ENCODE results near the gene USP19. TPM values are rescaled to one million over a fixed set of nuclear protein-coding genes. Genes with fewer than 3 reads are reported as not detected.

USP19 gene
- polyA plus RNA-seq, 3 donors, result 18.4 to 55.7 (median 24.1) TPM

DNA sequence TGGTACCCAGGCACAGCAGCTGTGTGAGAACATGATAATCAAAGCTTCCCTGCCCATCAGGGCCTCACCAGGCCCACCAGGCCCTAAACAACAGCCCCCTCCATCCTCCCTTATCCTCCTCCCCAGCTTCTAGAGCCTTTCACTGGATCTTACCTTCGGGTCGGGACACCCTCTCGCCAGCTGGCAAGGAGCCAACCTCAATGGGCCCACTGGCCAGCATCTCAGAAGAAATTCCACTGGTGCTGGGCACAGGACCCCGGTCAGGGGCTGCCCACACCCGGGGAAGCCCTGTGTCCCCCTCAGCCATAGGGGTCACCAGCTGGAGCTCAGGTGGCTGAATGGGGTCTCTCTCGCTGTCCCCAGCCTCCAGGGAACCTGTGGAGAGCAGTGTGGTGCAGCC is 9.3 kb downstream of the USP19 start:
- WGBS (ENCODE audit: insufficient coverage), result 98% methylated on average over 6 of the region's 6 CpGs
- no peak overlapping the region for H3K4me3 ChIP-seq (replicated peaks in 1 of 3; ENCODE audit: low read depth in 2 of 3, low read length in 3 of 3)
- TF ChIP-seq, protein P1, sequence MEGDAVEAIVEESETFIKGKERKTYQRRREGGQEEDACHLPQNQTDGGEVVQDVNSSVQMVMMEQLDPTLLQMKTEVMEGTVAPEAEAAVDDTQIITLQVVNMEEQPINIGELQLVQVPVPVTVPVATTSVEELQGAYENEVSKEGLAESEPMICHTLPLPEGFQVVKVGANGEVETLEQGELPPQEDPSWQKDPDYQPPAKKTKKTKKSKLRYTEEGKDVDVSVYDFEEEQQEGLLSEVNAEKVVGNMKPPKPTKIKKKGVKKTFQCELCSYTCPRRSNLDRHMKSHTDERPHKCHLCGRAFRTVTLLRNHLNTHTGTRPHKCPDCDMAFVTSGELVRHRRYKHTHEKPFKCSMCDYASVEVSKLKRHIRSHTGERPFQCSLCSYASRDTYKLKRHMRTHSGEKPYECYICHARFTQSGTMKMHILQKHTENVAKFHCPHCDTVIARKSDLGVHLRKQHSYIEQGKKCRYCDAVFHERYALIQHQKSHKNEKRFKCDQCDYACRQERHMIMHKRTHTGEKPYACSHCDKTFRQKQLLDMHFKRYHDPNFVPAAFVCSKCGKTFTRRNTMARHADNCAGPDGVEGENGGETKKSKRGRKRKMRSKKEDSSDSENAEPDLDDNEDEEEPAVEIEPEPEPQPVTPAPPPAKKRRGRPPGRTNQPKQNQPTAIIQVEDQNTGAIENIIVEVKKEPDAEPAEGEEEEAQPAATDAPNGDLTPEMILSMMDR (IDR thresholded peaks at IDR 0.05), result no peak
- H3K4me1 Mint-ChIP-seq, result no peaks in the 10 kb centered on the region
- H3K36me3 Mint-ChIP-seq, result peaks cover 79 to 91% of the 10 kb centered on the region in 2 donors
- no peak overlapping the region for H3K9ac ChIP-seq (ENCODE audit: insufficient read depth, low read length, poor library complexity, severe bottlenecking)
- H3K4me1 ChIP-seq (ENCODE audit: control insufficient read depth in 1 of 2, insufficient read depth in 2 of 2, low read length in 2 of 2), result no peaks in the 10 kb centered on the region
- H3K27me3 ChIP-seq (ENCODE audit: control insufficient read depth in 2 of 2, insufficient read depth in 2 of 2, low read length in 2 of 2), result no peaks in the 10 kb centered on the region
- no peaks in the 10 kb centered on the region for H3K9me3 ChIP-seq (replicated peaks in 1 of 2; ENCODE audit: control insufficient read depth in 1 of 2, insufficient read depth in 1 of 2, low read length in 2 of 2)
- H3K36me3 ChIP-seq (replicated peaks in 1 of 2; ENCODE audit: control insufficient read depth in 1 of 2, insufficient read depth in 2 of 2, low read length in 2 of 2), result peaks cover 83 to 91% of the 10 kb centered on the region in 2 donors
- no peak overlapping the region for H3K4me2 ChIP-seq (replicated peaks; ENCODE audit: extremely low read depth, low read length, poor library complexity, severe bottlenecking)
- H3K27ac Mint-ChIP-seq, result no peak overlapping the region
- no peak overlapping the region for H3K4me3 Mint-ChIP-seq
- no peaks in the 10 kb centered on the region for H3K9me3 Mint-ChIP-seq
- H2AFZ ChIP-seq (ENCODE audit: insufficient read depth, low read depth, low read length, poor library complexity, severe bottlenecking), result no peak overlapping the region
- no peaks in the 10 kb centered on the region for H3K27me3 Mint-ChIP-seq (ENCODE audit: low read depth in 3 of 3)
- DNase-seq, result no peak
- H3K79me2 ChIP-seq (ENCODE audit: insufficient read depth, low read length), result no peaks in the 10 kb centered on the region
- no peaks in the 10 kb centered on the region for H4K20me1 ChIP-seq (ENCODE audit: insufficient read depth, low read length)
- H3K27ac ChIP-seq (ENCODE audit: low read depth in 1 of 2, low read length in 2 of 2), result no peak overlapping the region
- intact Hi-C loops (cut with micrococcal nuclease), result no loop called here

DNA sequence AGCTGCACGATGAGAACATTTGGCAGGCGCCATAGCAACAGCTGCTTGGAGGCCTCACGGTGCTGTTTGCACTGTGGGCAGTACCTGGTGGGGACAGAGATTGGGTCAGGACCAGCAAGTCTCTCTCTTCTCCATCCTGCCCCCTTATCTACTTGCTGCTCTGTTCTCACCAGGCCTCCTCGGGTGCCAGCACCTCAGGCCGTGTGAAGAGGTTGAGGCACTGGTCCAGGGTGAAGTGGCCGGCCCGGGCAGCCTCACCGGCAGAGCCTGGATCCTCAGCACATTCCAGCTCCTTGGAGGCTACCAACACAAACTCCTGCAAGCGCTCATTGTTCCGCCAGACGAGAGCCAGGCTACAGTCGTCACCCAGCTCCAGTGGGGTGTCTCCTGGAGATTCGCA is 9.8 kb downstream of the USP19 start:
- peaks cover under 1% of the 10 kb centered on the region for H3K4me1 Mint-ChIP-seq
- H3K27ac Mint-ChIP-seq, result peak overlapping the region in 2 of 7 donors; percentile 40 to 62
- H3K27me3 Mint-ChIP-seq (ENCODE audit: low read depth in 3 of 3), result no peaks in the 10 kb centered on the region
- no peak overlapping the region for H3K27ac ChIP-seq (ENCODE audit: low read depth in 1 of 2, low read length in 2 of 2)
- no peak overlapping the region for H3K4me3 ChIP-seq (replicated peaks in 1 of 3; ENCODE audit: low read depth in 2 of 3, low read length in 3 of 3)
- 97% methylated on average over 9 of the region's 13 CpGs for WGBS (ENCODE audit: insufficient coverage)
- no peaks in the 10 kb centered on the region for H4K20me1 ChIP-seq (ENCODE audit: insufficient read depth, low read length)
- H2AFZ ChIP-seq (ENCODE audit: insufficient read depth, low read depth, low read length, poor library complexity, severe bottlenecking), result no peak overlapping the region
- no peak overlapping the region for H3K9ac ChIP-seq (ENCODE audit: insufficient read depth, low read length, poor library complexity, severe bottlenecking)
- no peak overlapping the region for H3K4me3 Mint-ChIP-seq
- H3K4me2 ChIP-seq (replicated peaks; ENCODE audit: extremely low read depth, low read length, poor library complexity, severe bottlenecking), result no peak overlapping the region
- H3K4me1 ChIP-seq (ENCODE audit: control insufficient read depth in 1 of 2, insufficient read depth in 2 of 2, low read length in 2 of 2), result peaks cover 0 to 2% of the 10 kb centered on the region in 2 donors
- H3K27me3 ChIP-seq (ENCODE audit: control insufficient read depth in 2 of 2, insufficient read depth in 2 of 2, low read length in 2 of 2), result no peaks in the 10 kb centered on the region
- no peak for DNase-seq
- H3K79me2 ChIP-seq (ENCODE audit: insufficient read depth, low read length), result no peaks in the 10 kb centered on the region
- H3K9me3 Mint-ChIP-seq, result no peaks in the 10 kb centered on the region
- H3K36me3 ChIP-seq (replicated peaks in 1 of 2; ENCODE audit: control insufficient read depth in 1 of 2, insufficient read depth in 2 of 2, low read length in 2 of 2), result peaks cover 77 to 90% of the 10 kb centered on the region in 2 donors
- intact Hi-C loops (cut with micrococcal nuclease), result no loop called here
- no peaks in the 10 kb centered on the region for H3K9me3 ChIP-seq (replicated peaks in 1 of 2; ENCODE audit: control insufficient read depth in 1 of 2, insufficient read depth in 1 of 2, low read length in 2 of 2)
- TF ChIP-seq, protein P1 (IDR thresholded peaks at IDR 0.05), result no peak
- H3K36me3 Mint-ChIP-seq, result peaks cover 73 to 85% of the 10 kb centered on the region in 2 donors
